ENCODE measurements around the gene ADARB2.

ADARB2 gene

DNA sequence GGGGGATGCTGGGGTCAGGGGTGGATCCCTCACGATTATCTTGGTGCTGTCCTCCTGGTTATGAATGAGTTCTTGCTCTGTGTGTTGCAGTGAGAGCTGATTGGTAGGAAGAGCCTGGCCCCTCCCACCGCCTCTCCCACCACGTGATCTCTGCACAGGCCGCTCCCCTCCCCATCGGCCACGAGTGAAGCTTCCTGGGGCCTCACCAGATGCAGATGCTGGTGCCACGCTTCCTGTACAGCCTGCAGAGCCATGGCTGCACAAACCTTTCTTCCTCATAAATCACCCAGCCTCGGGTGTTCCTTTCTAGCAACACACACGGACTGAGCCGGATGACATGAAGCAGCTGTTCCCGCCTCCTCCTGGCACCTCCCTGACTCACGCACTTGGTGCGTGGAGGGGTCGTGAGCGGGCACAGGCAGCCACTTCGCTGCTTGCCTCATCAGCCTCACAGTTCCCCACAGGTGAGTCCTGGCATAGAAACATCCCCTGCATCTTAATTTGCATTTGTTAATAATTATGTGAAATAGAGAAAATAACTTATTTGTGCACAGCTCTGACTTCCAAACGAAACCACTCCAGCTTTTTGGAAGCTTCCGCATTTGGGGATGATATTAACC lies 210.8 kb downstream of the ADARB2 start:
- TF ChIP-seq CTCF (IDR thresholded peaks at IDR 0.05), result no peak
- no peak for TF ChIP-seq ZFX (IDR thresholded peaks at IDR 0.05; ENCODE audit: borderline replicate concordance)
- H3K27ac ChIP-seq, result no peak overlapping the region

- TF ChIP-seq CTCF (IDR thresholded peaks at IDR 0.05) (no peak), ZFX (IDR thresholded peaks at IDR 0.05; ENCODE audit: borderline replicate concordance) (no peak)
- H3K27ac ChIP-seq, result no peak overlapping the region
Measured at GRCh38 chr10:1525354-1526162, 211.8 kb downstream of the ADARB2 start.

GRCh38 chr10:1524540-1524939 lies 212.8 kb downstream of the ADARB2 start:
- no peak for TF ChIP-seq ZFX (IDR thresholded peaks at IDR 0.05; ENCODE audit: borderline replicate concordance)
- no peak for TF ChIP-seq CTCF (IDR thresholded peaks at IDR 0.05)

DNA sequence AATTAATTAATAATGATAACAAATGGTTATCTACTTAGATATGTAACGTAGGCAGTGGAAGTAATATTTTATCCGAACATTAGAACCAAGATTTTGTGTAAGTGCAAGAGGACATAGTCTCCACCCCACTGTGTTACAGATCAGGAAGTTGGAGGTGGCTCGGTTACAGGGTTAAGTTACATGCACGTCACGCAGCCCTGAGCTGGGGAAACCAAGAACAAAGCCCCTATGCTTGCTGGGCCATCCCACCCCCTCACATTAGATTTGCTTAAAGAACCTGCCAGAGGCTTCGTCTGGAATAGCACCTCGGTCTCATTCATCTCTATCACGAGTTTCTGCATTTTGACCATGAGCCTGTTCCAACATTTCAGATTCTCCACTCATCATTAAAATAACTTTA lies 214.1 kb downstream of the ADARB2 start:
- no peak overlapping the region for H3K27ac ChIP-seq
- TF ChIP-seq ZFX (IDR thresholded peaks at IDR 0.05; ENCODE audit: borderline replicate concordance) (no peak), CTCF (IDR thresholded peaks at IDR 0.05) (no peak)

More at GRCh38 chr10:1524540-1524939, 212.8 kb downstream of the ADARB2 start:
- H3K27ac ChIP-seq, result no peak overlapping the region

- TF ChIP-seq CTCF (IDR thresholded peaks at IDR 0.05) (no peak), ZFX (IDR thresholded peaks at IDR 0.05; ENCODE audit: borderline replicate concordance) (no peak)
- H3K27ac ChIP-seq, result no peak overlapping the region
Measured at GRCh38 chr10:1522237-1522636, 215.1 kb downstream of the ADARB2 start.

DNA sequence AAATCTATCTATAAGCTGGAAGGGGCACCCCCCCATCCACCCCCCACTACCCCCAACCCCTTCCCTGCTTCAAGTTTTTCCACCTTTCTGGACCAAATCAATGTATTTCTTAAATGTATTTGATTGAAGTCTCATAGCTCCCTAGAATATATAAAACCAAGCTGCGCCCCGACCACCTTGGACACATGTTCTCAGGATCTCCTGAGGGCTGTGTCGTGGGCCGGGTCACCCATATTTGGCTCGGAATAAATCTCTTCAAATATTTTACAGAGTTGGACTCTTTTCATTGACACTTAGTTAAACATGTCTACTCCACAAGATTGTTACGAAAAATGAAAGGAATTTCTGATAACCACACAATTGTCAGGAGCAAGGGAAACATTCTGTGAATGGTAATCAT lies 215.6 kb downstream of the ADARB2 start:
- TF ChIP-seq CTCF (IDR thresholded peaks at IDR 0.05) (no peak), ZFX (IDR thresholded peaks at IDR 0.05; ENCODE audit: borderline replicate concordance) (no peak)
- no peak overlapping the region for H3K27ac ChIP-seq

GRCh38 chr10:1520909-1521565 lies 216.3 kb downstream of the ADARB2 start:
- TF ChIP-seq ZFX (IDR thresholded peaks at IDR 0.05; ENCODE audit: borderline replicate concordance), result no peak
- no peak for TF ChIP-seq CTCF (IDR thresholded peaks at IDR 0.05)
- H3K27ac ChIP-seq, result no peak overlapping the region
